Hindlimb muscle (tissue), 1 donor: Measurements from ENCODE around the gene MEF2A. TPM values are rescaled to one million over a fixed set of nuclear protein-coding genes. Genes with fewer than 3 reads are reported as not detected.
"Not testable (repeated sequence)": the region's sequence is repeated elsewhere in the genome, so short reads cannot be mapped to it uniquely, and the experiment has no call there.

Source experiments
- DNase-seq: peaks from one replicate; pipeline ENCODE4 v3.0.0-alpha.2; 2013
- polyA plus RNA-seq: library from polyadenylated mRNA; unstranded; fragments of 120-200 nt; gene quantifications from one replicate; pipeline ENCODE4 v1.2.1, GENCODE V29; 2013; ENCODE audit not compliant: insufficient read length

MEF2A gene
- polyA plus RNA-seq, 1 donor: 54.5 TPM

DNA sequence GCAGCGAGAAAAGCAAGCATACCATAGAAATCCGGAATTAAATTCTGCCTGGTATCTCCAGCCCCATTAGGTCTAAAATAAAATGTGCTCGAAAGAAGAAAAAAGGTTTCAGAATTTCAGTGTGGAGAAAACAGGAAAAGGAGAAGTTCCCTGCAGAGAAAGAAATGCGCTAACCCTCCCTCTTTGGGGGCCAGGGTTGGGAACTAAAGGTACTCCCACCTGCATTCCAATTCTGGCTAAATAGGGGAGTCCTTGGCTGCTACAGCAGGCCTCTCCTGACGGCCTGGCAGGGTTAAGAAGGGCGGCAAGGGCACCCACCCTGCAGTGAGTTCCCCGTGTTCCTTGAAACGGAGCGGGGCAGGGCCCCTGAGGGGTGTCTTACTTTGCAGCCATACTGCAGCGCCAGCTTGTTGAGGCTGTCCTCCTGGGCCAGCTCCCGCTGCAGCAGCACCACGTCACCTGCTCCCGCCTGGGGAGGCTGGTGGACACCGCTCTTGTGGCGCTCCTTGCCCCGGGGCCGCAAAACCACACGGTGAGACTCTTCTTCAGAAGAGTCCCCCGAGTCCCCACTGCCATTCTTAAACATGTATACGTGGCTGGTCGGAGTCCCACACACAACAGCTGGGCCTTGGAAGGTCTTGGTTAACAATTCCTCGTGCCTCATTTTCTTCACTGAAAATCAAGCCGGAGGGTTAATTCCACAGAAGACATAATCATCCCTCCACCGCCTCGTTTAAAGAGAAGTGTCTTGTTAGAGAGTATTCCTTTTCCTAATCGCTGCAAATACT lies 165.7 kb downstream of the MEF2A start:
- no peak for DNase-seq

DNA sequence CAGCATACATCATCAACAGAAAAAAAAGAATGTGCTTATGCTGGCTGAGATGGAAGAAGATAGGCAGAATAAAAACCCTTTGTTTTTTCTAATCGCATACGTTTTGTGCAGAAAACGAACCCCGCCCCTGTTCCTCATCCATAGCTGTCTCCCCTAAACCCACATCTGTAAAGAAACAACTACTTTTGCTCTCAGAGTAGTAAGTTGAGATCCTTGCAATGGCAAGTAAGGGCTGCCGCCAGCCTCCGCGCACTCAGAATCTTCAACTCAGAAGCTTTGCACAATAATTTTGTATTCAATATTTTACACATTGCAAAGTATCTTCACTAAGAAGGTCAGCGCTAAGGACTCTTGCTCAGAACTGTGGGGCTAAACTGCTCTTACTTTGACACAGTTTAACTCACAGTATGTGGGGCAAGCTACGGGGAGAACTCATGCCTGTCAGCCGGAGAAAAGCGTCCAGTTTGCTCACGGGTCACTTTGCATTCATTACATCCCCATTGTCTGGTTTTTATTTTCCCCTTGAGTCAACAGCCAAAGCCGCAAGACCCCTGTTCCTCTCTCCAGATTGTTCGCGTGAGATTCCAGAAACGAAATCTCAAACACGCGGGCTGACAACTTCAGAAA lies 166.5 kb downstream of the MEF2A start:
- DNase-seq: peak; percentile 38

DNA sequence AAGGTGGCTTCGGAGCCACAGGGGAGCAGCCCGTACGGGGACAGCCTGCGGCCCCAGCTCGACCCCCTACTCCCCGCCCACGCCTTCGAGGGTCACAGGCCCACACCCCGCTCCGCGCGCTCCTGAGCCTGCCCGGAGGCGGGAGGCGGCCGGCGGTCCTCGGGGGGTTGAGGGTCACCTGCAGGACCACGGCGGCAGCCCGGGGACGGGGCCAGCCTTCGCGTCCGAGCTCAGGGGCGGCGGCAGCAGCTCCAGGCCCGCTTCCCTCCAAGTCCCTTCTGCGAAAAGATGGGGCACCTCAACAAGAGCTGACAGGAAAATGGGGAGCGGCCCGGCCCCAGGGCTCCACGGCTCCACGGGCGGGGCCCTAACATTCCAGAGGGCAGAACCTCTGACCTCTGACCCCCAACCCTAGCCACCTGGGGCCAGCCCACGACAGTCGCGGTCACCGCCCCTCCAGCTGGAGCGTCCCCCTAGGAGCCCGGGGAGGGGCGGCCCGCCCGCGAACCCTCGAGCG lies 167.0 kb downstream of the MEF2A start:
- peak; percentile 29 for DNase-seq

DNA sequence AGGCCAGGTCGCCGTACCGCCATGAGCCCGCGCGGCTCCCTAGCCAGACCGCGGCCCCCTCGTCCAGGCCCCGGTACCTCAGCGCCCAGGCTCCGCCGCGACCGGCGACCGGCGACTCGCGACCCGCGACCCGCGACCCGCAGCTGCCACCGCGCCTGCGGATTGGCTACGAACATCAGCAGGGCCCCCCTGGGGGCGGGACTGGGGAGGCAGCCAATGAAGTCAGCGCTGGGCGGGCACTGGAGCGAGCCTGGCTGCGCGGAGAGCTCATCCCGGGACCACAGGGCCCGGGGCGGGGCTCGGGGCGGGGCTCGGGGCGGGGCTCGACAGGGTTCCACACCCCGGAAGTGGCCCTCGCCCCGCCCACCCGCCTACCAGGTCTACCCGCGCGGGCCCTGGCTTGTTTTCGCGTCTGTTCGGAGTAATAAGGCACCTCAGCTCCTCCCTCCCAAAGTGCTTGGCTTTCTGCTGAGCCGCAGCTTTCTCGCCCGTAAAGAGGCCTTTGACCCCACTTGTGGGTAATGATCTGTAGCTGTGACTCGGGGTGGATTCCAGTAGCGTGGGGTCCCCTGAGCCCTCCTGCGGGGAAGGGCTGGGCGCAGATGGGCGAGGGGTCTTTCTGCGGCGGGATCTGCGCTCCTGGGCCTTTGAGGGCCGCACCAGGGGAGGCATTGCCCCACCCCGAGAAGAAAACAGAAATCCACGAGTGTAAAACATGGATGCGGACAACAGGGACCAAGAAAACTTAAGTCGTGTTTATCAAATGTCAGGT lies 167.7 kb downstream of the MEF2A start, which contains the start of gene LYSMD4:
TSS of gene LYSMD4 (minus strand) at position 170 of the 772 bp plus-strand sequence. CDS start 1,438 bp downstream, outside the sequence.
- DNase-seq: peak; percentile 96

DNA sequence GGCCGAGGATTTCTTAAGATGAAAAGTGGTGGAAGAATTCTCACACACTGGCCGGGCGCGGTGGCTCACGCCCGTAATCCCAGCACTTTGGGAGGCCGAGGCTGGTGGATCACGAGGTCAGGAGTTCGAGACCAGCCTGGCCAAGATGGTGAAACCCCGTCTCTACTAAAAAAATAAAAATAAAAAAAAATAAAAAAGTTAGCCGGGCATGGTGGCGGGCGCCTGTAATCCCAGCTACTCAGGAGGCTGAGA lies 168.2 kb downstream of the MEF2A start:
- not testable (repeated sequence) for DNase-seq

DNA sequence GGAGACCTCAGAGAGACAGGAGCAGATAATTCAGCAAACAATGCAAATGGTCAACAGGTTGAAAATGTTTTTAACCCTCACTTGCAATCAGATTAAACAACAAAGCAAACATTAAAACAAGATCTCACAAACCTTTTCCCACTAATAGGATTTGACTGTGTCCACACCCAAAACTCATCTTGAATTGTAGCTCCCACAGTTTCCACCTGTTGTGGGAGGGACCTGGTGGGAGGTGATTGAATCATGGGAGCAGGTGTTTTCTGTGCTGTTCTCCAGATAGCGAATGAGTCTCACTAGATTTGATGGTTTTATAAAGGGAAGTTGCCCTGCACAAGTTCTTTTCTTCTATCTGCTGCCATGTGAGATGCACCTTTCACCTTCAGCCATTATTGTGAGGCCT lies 168.8 kb downstream of the MEF2A start:
- DNase-seq: no peak

DNA sequence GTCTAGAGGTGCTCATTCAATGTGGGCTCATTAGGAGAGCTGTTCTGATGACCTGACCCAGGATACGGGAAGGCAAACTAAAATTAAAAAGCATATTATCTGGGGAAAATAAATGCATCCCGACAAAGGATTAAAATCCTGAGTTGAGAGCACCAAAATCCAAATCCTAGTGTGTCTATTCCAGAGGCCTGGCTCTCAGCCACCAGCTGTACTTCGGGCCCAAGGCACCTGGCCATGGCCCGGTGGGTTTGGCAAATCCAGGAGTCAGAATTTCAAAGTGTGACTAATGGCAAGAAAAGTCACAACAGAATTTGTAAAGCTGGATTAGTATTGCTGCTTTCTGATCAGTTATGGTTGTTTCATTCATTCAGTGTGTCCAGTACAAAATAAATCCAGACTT lies 170.1 kb downstream of the MEF2A start:
- no peak for DNase-seq

DNA sequence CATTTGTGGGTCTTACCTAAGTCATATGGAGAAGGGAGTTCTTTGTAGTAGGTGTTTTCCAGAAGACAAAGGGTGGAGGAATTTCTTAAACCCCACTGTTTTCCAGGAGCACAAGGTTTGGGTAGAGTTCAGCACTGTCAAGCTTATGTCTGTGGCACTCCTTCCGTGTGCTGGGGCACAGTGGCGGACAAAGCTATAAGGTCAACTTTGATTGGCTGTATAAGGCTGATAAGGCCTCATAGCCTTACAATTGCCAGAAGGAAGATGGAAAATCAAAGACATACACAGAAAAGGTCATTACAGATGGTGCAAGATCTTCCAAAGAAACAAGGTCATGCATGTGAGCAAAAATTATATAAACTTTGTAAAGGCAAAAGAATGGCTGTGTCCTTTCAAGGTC lies 170.9 kb downstream of the MEF2A start:
- no peak for DNase-seq

DNA sequence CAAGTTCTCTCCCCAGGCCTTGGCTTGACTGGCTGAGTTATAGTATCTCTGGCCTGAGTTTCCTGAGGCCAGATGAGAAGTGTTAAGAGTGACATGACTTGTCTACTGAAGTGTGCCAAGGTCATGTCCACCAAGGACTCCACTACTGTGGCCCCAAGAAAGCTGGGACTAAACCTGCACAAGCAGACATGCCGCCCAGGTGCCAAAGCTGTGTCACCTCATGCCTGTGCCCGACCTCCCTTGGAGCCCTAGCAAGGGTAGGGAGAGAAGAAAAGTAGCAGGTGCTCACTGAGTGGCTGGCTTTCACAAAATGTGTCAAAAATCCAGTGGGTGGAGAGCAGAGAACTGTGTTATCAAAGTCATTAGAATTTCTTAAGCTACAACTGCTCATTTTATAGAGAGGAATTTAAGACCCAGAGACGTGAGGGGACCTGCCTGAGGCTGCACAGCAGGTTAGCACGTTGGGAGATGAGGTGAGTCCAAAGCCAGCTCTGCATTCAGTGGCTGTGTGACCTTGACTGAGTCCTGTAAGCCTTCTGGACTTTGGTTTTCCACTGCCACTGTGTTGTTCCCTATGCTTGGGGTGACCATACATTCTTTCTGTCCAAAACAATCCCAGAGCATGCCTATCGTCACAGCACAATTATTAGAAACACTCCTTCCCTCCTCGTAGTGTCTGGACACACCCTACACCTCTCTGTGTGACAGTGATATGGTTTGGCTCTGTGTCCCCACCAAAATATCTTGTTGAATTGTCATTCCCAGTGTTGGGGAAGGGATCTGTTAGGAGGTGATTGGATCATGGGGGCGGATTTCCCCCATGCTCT lies 172.4 kb downstream of the MEF2A start:
- DNase-seq: no peak

DNA sequence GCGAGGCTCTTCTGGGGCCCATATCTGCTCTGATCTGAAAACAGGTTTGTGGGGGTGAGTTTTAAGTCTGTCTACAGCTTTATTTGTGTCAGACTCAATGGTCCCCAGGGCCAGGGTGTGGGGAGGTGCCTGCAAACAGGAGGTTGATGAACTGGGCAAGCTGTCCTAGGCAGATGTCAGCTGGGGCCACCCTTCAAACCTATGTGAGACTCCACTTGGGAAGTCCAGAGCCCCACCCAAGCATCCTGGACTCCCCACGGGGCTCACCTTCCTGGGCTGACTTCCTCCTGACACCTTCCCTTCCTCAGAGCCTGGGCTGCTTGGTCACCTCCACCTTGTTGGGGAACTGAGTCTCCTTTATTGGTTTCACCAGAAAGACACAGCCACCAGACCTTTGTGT lies 176.1 kb downstream of the MEF2A start:
- DNase-seq: no peak

DNA sequence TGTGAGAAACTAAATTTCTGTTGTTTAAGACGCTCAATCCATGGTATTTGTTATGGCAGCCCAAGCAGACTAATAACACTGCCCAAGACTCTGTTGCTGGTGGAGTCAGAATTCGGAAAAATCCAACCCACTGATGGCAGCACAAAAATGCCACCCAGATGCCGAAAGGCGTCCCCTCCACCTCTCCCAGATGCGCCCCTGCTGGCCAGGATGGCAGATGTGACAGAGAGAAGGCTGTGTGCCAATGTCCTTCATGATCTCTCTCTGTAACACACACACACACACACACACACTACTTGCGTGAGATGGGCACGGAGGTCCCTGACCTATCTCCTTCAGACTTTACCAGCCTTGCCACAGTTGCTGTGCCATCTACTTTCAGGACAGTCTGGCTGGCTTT lies 178.4 kb downstream of the MEF2A start:
- no peak for DNase-seq

DNA sequence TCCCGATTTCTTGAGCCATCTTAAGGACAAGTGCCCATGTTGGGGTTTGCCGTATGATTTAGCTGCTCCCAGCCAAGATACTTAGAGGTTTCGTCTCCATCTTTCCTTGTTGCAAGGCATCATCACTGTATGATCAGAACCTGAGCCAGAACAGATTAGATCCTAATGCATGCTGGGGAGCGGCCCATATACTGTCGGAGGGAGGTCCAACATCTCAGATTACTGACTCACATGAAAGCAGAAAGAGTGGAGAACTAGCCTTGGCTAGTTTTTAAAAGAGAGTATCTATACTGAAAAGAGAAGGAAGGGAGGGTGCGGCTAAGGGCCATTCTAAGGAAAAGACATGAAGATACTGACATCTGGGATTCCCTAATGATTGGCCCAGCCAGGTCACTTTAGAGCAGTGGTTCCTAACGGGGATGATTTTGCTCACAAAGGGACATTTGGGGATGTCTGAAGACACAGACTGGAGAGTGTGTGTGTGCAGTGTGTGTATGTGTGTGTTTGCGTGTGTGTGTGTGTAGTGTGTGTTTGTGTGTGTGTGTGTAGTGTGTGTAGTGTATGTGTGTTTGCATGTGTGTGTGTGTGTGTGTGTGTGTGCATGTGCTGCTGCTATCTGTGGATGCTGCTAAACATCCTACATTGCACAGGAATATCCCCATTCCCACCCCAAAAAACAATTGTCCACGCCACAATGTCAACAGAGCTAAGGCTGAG lies 179.7 kb downstream of the MEF2A start:
- no peak for DNase-seq

DNA sequence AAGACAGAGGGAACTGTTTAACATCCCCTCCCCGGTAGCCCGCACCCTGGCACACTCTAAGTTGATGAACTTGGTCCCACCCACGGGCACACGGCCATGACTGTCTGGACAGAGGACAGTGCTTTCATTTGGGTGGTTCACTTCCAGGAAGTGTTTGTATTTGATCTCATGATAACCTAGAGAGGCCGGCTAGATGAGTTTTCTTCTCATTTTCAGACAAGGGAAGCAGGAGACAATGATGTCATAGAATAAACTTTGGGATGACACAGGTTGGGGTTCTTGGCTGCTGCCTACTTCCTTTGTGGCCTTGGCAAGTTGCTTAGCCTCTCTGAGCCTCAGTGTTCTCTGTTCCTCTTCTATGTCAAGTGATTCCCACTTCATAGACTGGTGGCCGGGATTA lies 183.6 kb downstream of the MEF2A start:
- DNase-seq: no peak

DNA sequence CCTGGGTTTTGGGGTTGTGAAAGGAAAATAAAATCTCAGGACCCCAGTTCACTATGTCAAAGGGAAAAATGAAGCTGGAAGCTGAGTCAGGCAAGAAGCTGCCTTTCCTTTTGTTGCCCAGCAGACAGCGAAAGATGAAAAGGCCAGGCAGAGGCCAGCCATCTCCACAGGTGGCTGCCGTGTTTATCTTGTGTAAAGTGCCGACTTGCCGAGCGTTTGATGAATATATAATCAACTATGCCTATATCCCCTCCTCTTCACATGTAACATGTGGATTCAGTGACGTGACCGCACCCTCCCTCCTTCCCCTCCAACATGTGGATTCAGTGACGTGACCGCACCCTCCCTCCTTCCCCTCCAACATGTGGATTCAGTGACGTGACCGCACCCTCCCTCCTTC lies 184.5 kb downstream of the MEF2A start:
- DNase-seq: not testable (repeated sequence)

DNA sequence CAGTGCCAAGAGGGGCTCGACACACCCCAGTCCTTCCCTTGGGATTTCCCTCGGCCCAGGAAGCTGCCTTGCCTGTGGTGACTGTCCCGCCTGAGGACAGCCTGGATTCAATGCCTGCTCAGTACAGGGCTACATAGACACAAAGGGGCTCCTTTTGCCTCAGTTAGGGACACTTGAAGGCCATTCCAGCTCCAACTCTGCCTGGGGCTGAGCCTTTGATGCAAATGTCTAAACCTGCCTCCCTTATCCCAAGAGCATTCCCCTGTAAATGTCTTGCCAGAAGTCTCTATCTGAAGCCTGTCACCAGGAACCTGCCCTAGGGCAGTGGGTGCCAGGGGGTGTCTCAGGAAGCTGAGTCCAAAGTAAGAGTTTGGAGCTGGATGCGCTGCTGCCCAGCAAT lies 186.8 kb downstream of the MEF2A start:
- DNase-seq: no peak

DNA sequence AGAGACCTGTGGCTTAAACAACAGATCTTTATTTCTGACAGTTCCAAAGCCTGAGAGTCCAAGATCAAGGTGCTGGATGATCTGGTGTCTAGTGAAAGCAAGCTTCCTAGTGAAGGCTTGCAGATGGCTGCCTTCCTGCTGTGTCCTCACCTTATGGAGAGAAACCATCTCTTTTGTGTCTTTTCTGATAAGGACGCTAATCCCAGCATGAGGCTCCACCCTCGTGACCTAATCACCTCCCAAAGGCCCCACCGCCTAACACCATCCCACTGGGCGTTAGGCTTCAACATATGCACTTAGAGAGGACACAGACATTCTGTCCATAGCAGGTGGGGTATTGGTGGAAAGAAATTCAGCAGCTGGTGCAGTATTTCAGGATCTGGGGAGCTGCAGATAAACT lies 187.3 kb downstream of the MEF2A start:
- no peak for DNase-seq

DNA sequence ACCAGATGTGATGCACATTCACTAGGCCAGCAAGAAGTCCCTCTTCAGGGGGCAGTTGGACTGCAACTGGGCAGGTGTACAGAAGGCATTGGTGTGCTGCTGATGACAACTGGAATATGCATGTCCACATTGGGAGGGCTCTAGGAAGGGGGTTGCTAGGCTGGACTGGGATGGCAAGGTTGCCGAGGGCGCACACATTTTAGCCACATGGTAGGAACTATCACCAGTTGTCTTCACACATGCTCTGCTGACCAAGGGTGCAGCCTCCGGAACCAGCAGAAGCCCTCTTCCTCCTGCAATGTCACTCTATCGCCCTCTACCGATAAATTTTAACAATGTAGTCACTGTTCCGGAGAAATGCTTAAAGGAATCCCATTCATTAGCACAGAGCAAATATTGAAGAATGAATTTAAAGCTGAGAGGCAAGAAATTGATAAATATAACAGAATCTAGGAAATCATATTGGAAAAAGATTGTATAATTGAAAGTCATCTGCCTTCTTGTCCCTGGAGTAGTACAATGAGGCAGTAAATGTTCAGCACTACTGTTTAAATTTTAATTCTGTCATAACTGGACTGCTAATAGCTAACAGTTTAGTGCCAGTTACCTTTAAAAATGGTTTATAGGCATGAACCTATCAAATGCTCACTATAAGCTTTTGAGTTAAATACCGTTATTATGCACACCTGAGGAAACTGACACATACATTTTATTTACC lies 190.1 kb downstream of the MEF2A start:
- peak; percentile 72 for DNase-seq

DNA sequence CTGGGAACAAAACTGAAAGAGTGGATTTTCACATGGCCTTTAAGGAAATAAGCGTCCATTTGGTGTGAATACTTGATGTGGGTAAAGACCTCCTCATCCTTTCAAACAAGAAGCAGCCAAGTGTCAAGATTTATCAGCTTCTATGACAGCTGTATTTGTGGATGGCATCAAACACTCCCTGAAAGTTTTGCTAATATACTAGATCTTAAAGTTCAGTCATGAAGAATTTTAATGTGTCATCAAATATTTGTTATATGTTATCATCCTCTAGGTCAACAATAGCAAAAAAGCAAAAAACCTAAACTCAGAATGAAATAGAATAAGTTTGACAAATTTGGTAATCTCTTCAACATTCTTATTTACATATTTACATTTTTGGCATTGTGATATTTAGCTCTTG lies 196.5 kb downstream of the MEF2A start:
- no peak for DNase-seq

DNA sequence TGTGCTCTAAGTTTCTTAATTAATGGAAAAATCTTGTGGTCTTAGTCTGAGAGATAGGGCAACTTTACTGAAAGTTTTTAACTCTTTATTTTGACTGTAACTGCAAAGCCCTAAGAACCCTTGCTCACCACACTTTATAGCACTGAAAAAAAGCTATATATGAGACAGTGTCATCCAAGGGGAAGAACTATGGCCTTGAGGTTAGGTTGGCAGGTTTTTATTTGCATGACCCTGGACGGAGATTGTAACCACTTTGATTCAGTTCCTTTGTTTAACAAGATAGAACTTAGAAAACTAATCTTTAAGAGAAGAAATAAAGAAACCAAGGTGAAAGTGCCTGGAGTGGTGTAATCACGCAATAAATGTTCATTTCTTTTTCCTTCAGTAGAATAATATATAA lies 198.0 kb downstream of the MEF2A start:
- no peak for DNase-seq

DNA sequence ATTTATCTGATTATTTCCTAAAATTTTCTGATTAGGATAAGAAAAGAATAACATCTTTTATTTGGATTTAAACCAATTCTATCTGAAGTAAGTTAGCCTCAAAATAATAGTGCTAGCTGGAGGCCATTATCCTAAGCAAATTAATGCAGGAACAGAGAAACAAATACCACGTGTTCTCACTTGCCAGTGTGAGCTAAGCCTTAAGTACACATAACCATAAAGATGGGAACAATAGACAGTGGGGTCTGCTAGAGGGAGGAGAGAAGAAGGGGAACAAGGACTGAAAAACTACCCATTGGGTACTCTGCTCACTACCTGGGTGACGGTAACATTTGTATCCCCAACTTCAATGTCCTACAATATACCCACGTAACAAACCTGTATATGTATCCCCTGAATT lies 198.7 kb downstream of the MEF2A start:
- no peak for DNase-seq
